H9 (cell line): ENCODE results near the gene IRF4. TPM values are rescaled to one million over a fixed set of nuclear protein-coding genes. Genes with fewer than 3 reads are reported as not detected.

ENCODE experiments used
- DNase-seq: peaks from one replicate; pipeline ENCODE4 v3.0.0-alpha.2; 2017
- H2AFZ ChIP-seq: one replicate; pipeline ENCODE4 v1.6.1; 2013; ENCODE audit warnings: mild to moderate bottlenecking, low read length, control low read depth, moderate library complexity
- H2AK5ac ChIP-seq: 2 replicates; pipeline ENCODE4 v1.6.1; 2013; ENCODE audit warnings: low read length, control low read depth, mixed read lengths; ENCODE audit not compliant: insufficient read length
- H2BK120ac ChIP-seq: one replicate; pipeline ENCODE4 v1.6.1; 2013; ENCODE audit warnings: low read depth, mild to moderate bottlenecking, low read length, control low read depth, inconsistent platforms; ENCODE audit not compliant: poor library complexity, severe bottlenecking
- H2BK12ac ChIP-seq: 2 replicates; pipeline ENCODE4 v1.6.1; 2013; ENCODE audit warnings: low read length, control low read depth, mixed read lengths, low read depth; ENCODE audit not compliant: insufficient read length
- H2BK15ac ChIP-seq: 2 replicates; pipeline ENCODE4 v1.6.1; 2013; ENCODE audit warnings: low read depth, low read length, control low read depth
- H2BK20ac ChIP-seq: one replicate; pipeline ENCODE4 v1.6.1; 2013; ENCODE audit warnings: low read depth, mild to moderate bottlenecking, low read length, control low read depth, inconsistent platforms; ENCODE audit not compliant: poor library complexity, severe bottlenecking
- H2BK5ac ChIP-seq: 2 replicates; pipeline ENCODE4 v1.6.1; 2013; ENCODE audit warnings: low read length, control low read depth, mixed read lengths; ENCODE audit not compliant: insufficient read length
- H3K14ac ChIP-seq: 2 replicates; pipeline ENCODE4 v1.6.1; 2013; ENCODE audit warnings: low read length, control low read depth; ENCODE audit not compliant: insufficient read depth
- H3K18ac ChIP-seq: 2 replicates; pipeline ENCODE4 v1.6.1; 2013; ENCODE audit warnings: low read depth, mild to moderate bottlenecking, mixed read lengths, low read length, control low read depth; ENCODE audit not compliant: insufficient read length
- H3K23ac ChIP-seq: 2 replicates; pipeline ENCODE4 v1.6.1; 2013; ENCODE audit warnings: low read length, control low read depth, mixed read lengths, low read depth; ENCODE audit not compliant: insufficient read length
- H3K23me2 ChIP-seq: 2 replicates; pipeline ENCODE4 v1.6.1; 2013; ENCODE audit warnings: low read depth, mild to moderate bottlenecking, mixed read lengths, low read length, control low read depth; ENCODE audit not compliant: insufficient read length, poor library complexity, severe bottlenecking
- H3K27ac ChIP-seq: 2 replicates; pipeline ENCODE4 v1.5.1; 2013; ENCODE audit warnings: low read length, control low read depth, mixed read lengths, low read depth; ENCODE audit not compliant: insufficient read length
- H3K27me3 ChIP-seq: 2 replicates; pipeline ENCODE4 v1.6.1; 2013; ENCODE audit warnings: low read length, control low read depth, inconsistent platforms; ENCODE audit not compliant: insufficient read depth
- H3K4ac ChIP-seq: 2 replicates; pipeline ENCODE4 v1.6.1; 2013; ENCODE audit warnings: low read depth, mild to moderate bottlenecking, control low read depth, inconsistent platforms, low read length, moderate library complexity
- H3K4me1 ChIP-seq: 2 replicates; pipeline ENCODE4 v1.6.1; 2013; ENCODE audit warnings: low read length, control low read depth, inconsistent platforms; ENCODE audit not compliant: insufficient read depth
- H3K4me2 ChIP-seq: 2 replicates; pipeline ENCODE4 v1.6.1; 2013; ENCODE audit warnings: low read length, control low read depth, mixed read lengths; ENCODE audit not compliant: insufficient read length, insufficient read depth
- H3K56ac ChIP-seq: 2 replicates; pipeline ENCODE4 v1.6.1; 2013; ENCODE audit warnings: low read depth, mild to moderate bottlenecking, mixed read lengths, low read length, control low read depth; ENCODE audit not compliant: insufficient read length
- H3K79me1 ChIP-seq: 2 replicates; pipeline ENCODE4 v1.6.1; 2013; ENCODE audit warnings: low read depth, mild to moderate bottlenecking, moderate library complexity, low read length, control low read depth, inconsistent platforms; ENCODE audit not compliant: insufficient read depth, poor library complexity, severe bottlenecking
- H3K79me2 ChIP-seq: 2 replicates; pipeline ENCODE4 v1.6.1; 2013; ENCODE audit warnings: low read length, control low read depth, inconsistent platforms; ENCODE audit not compliant: insufficient read depth
- H3K9ac ChIP-seq: 2 replicates; pipeline ENCODE4 v1.6.1; 2013; ENCODE audit warnings: low read length, control low read depth, mixed read lengths; ENCODE audit not compliant: insufficient read length; ENCODE audit errors: extremely low read depth
- H3K9me3 ChIP-seq: one replicate; pipeline ENCODE4 v1.6.1; 2013; ENCODE audit warnings: low read depth, low read length, inconsistent platforms; ENCODE audit not compliant: control insufficient read depth
- H3T11ph ChIP-seq: one replicate; pipeline ENCODE4 v1.6.1; 2013; ENCODE audit warnings: mild to moderate bottlenecking, low read length, control low read depth, inconsistent platforms
- H4K20me1 ChIP-seq: one replicate; pipeline ENCODE4 v1.6.1; 2013; ENCODE audit not compliant: control insufficient read depth, insufficient read length, insufficient read depth
- H4K5ac ChIP-seq: 2 replicates; pipeline ENCODE4 v1.6.1; 2013; ENCODE audit warnings: low read depth, mild to moderate bottlenecking, mixed read lengths, low read length, control low read depth; ENCODE audit not compliant: insufficient read length
- H4K8ac ChIP-seq: replicated peaks from 2 replicates; pipeline ENCODE4 v1.6.1; 2013; ENCODE audit warnings: low read length, control low read depth, mixed read lengths, low read depth; ENCODE audit not compliant: insufficient read length
- H4K91ac ChIP-seq: 2 replicates; pipeline ENCODE4 v1.6.1; 2013; ENCODE audit warnings: low read depth, mild to moderate bottlenecking, moderate library complexity, mixed read lengths, low read length, control low read depth; ENCODE audit not compliant: insufficient read length
- H3K27ac Mint-ChIP-seq, 3 experiments: 2 replicates in 2 of 3; 3 replicates in 1 of 3; pipeline ENCODE4 v1.8.0; 2020 to 2021; ENCODE audit warnings: mixed read lengths in 3 of 3, mild to moderate bottlenecking in 1 of 3, moderate library complexity in 1 of 3
- H3K27me3 Mint-ChIP-seq: 2 replicates; pipeline ENCODE4 v1.8.0; 2021; ENCODE audit warnings: low read depth, mild to moderate bottlenecking, moderate library complexity, mixed read lengths
- H3K36me3 Mint-ChIP-seq, 3 experiments: 2 replicates in 2 of 3; 3 replicates in 1 of 3; pipeline ENCODE4 v1.8.0; 2020 to 2021; ENCODE audit warnings: low read depth in 3 of 3, mixed read lengths in 3 of 3; ENCODE audit not compliant: insufficient read depth in 1 of 3
- H3K4me1 Mint-ChIP-seq, 2 experiments: 2 replicates each; pipeline ENCODE4 v1.8.0; 2020; ENCODE audit warnings: mixed read lengths in 2 of 2
- H3K4me3 Mint-ChIP-seq, 2 experiments: 2 replicates in 1 of 2; 3 replicates in 1 of 2; pipeline ENCODE4 v1.8.0; 2020 to 2021; ENCODE audit warnings: mild to moderate bottlenecking in 2 of 2, mixed read lengths in 2 of 2, moderate library complexity in 1 of 2
- H3K9me3 Mint-ChIP-seq, 2 experiments: 2 replicates in 1 of 2; 3 replicates in 1 of 2; pipeline ENCODE4 v1.8.0; 2020; ENCODE audit warnings: mild to moderate bottlenecking in 2 of 2, mixed read lengths in 2 of 2, moderate library complexity in 1 of 2
- CTCF ChIP-seq: fragments of 200-600 bp; sonication (generic); conservative IDR thresholded peaks from 3 replicates; pipeline ENCODE4 v1.8.0; 2021; ENCODE audit warnings: antibody characterized with exemption, mild to moderate bottlenecking
- WGBS: extraction: QIAGEN DNeasy Blood & Tissue Kit; methylation state at CpG from one replicate; pipeline ENCODE4 v1.1.7; 2013; ENCODE audit warnings: missing lambda C conversion rate, low lambda C conversion rate, mixed read lengths; ENCODE audit not compliant: insufficient read length; ENCODE audit errors: extremely low coverage; 5-methylcytosine and 5-hydroxymethylcytosine counted together
- total RNA-seq: library from RNA; stranded (reverse); gene quantifications from 2 replicates; pipeline ENCODE4 v1.2.1, GENCODE V29; 2021

The IRF4 gene
- total RNA-seq, 1 experiment from 2014 or later = 0.31 TPM

GRCh38 chr6:404685-405423 is 13.3 kb downstream of the IRF4 start:
- H3K27me3 ChIP-seq = no peaks in the 10 kb centered on the region
- WGBS = no CpG with 5 or more reads among the region's 15 CpGs
- H3K4me3 Mint-ChIP-seq = no peak overlapping the region
- H3K9ac ChIP-seq = no peak overlapping the region
- H3K4ac ChIP-seq = no peak overlapping the region
- H3K27ac Mint-ChIP-seq = peak overlapping the region in 1 of 3 experiments; percentile 84; a peak in 2 of 7 replicates
- no peak for DNase-seq
- peaks cover 0 to 3% of the 10 kb centered on the region in 2 experiments; a peak in 1 of 5 replicates for H3K9me3 Mint-ChIP-seq
- H3K4me1 Mint-ChIP-seq = peaks cover 9 to 10% of the 10 kb centered on the region in 2 experiments
- H3K23me2 ChIP-seq = no peaks in the 10 kb centered on the region
- no peak overlapping the region for H3K14ac ChIP-seq
- H3K9me3 ChIP-seq = no peaks in the 10 kb centered on the region
- no peak for TF ChIP-seq CTCF
- H4K8ac ChIP-seq = no peak overlapping the region
- no peaks in the 10 kb centered on the region; the same call in 1 of the 2 replicates for H3K4me1 ChIP-seq
- H2BK15ac ChIP-seq = no peak overlapping the region
- H2BK120ac ChIP-seq = no peak overlapping the region
- no peak overlapping the region for H3K27ac ChIP-seq
- no peaks in the 10 kb centered on the region for H3K79me2 ChIP-seq
- H2BK12ac ChIP-seq = no peak overlapping the region
- no peak overlapping the region for H3K23ac ChIP-seq
- no peak overlapping the region for H4K91ac ChIP-seq
- no peaks in the 10 kb centered on the region for H4K20me1 ChIP-seq
- H2AK5ac ChIP-seq = no peak overlapping the region
- H3K27me3 Mint-ChIP-seq = peaks cover 14% of the 10 kb centered on the region
- no peaks in the 10 kb centered on the region for H3K79me1 ChIP-seq
- peaks cover 0 to 4% (median 0%) of the 10 kb centered on the region in 3 experiments; a peak in 3 of 7 replicates for H3K36me3 Mint-ChIP-seq
- H3T11ph ChIP-seq = no peak overlapping the region
- H3K4me2 ChIP-seq = no peak overlapping the region
- no peak overlapping the region for H2BK20ac ChIP-seq
- no peak overlapping the region for H3K18ac ChIP-seq
- H2BK5ac ChIP-seq = no peak overlapping the region
- H4K5ac ChIP-seq = no peak overlapping the region
- no peak overlapping the region for H3K56ac ChIP-seq
- H2AFZ ChIP-seq = no peak overlapping the region
